NCI-H82 treated with DMSO at 0.1 percent for 48 hours (cell line): ENCODE data around the gene NCKAP5L.
"Not testable (repeated sequence)": the region's sequence is repeated elsewhere in the genome, so short reads cannot be mapped to it uniquely, and the experiment has no call there.

Source experiments
- DNase-seq: peaks from one replicate; lab custom pipeline; 2025; ENCODE audit not compliant: unreplicated experiment; lab: John Stamatoyannopoulos, UW

Gene NCKAP5L

DNA sequence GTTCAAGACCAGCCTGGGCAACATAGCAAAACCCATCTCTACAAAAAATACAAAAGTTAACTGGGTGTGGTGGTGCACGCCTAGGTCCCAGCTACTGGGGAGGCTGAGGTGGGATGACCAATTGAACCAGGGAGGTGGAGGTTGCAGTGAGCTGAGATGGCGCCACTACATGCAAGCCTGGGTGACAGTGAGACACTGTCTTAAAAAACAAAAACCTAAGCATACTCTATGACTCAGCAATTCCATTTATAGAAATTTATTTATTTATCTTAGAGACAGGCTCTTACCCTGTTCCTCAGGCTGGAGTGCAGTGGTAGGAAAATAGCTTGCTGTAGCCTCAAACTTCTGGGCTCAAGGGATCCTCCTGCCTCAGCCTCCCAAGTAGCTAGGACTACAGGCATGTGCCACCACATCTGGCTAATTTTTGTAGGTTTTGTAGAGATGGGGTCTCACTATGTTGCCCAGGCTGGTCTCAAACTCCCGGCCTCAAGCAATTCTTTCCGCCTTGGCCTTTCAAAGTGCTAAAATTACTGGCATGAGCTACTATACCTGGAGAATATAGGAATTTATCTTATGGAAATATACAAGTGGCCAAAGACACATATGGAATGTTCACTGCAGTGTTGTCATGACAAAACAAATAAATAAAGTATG, 43.3 kb downstream of the NCKAP5L start:
- DNase-seq = no peak

DNA sequence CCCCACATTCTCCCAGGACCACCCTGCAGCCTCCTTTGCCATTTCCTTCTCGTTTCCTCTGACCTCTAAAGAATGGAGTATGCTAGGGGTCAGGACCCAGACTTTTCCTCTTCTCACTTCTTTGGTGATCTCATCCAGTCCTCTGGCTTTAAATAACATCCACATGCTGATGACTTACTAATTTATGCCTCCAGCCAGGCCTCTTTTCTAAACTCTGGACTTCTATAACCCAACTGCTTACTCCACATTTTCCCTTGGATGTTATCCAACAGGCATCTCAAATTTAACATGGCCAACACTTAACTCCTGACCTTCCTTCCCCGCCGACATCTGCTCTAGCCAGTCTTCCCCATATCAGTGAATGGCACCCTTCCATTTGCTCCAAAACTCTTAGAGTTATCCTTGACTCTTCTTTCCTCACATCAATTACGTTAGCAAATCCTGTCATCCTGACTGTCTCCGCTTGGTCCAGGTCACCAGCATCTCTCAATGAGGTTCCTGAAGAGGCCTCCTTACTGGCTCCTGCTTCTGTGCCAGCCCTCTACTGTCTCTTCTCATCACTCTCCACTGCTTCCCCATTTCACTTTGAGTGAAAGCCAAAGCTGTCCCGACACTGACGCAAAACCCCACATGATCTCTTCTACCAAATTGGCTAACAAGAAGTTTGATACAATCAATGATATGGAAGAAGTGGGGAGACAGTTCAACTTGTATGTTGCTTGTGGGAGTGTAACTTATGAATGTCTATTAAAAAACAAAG, 44.1 kb downstream of the NCKAP5L start:
- DNase-seq = no peak

DNA sequence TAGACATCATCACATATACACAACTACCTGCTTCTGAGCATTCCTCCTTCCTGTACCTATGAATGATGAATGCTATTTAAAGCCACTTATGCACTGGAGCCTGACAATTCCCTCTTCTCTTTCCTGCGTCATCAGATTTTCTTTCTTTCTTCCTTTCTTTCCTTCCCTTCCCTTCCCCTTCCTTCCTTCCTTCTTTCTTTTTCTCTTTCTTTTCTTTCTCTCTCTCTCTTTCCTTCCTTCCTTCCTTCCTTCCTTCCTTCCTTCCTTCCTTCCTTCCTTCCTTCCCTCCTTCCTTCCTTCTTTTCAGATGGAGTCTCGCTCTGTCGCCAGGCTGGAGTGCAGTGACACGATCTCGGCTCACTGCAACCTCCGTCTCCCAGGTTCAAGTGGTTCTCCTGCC, 47.3 kb downstream of the NCKAP5L start:
- DNase-seq = not testable (repeated sequence)

DNA sequence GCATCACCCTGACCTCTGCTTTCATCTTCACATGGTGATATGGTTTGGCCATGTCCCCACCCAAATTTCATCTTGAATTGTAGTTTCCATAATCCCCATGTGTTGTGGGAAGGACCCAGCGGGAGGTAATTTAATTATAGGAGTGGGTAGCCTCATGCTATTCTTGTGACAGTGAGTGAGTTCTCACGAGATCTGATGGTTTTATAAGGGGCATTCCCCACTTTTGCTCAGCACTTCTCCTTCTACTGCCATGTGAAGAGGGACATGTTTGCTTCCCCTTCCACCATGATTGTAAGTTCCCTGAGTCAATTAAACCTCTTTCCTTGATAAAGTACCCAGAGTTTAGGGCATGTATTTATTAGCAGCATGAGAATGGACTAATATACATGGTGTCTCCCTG, 48.6 kb downstream of the NCKAP5L start:
- no peak for DNase-seq

DNA sequence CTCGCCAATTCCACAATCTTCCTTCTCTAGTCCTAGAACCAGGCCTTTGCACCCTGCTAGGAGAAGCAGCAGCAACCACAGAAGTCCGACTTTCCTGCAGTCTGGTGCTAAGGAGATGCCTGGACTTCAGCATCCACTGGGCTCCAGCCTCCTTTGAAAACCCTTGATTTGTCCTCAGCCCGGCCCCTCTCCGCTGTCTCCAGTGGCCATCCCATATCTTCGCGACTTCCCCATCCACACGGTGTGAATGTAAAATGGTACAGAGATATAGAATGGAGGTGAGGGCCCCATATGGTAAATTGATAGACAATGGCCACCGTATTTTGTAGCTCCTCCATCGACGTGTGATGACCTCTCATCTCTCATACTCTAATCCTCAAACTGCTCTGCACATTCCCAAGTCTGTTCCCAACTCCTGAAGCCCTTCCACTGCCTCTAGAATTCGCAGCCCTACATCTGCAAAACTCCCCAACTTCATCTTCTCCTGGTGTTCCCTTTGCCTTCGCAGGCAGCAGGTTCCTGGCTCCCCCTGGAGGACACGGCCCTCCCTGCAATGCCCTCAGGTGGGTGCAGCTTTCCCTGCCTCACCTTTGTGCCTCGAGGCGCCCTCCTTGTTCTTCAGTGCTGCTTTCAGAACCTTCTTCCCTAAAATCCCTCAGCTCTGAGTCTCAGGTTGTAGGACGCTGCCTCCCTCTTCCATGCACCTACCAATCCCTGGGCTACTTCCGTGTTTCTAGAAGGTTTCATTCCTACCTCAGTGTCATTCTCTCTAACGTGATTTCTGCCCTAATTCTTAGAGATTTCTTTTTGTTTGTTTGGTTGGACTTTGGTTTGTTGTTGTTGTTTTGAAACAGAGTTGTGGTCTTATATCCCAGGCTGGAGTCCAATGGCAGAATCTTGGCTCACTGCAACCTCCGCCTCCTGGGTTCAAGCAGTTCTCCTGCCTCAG, 50.1 kb downstream of the NCKAP5L start:
- DNase-seq = no peak

DNA sequence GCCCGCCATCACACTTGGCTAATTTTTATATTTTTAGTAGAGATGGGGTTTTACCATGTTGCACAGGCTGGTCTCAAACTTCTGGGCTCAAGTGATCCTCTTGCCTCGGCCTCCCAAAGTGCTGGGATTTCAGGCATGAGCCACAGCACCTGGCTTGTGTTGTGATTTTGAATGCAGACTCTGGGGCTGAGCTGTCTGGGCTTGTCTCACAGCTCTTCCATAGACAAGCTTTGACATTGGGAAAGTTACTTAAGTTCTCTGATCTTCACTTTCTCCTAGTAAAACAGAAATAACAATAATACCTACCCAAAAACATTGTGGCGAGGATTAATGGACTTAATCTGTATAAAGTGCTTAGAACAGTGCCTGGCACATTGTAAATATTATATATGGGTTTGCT, 50.9 kb downstream of the NCKAP5L start:
- no peak for DNase-seq

DNA sequence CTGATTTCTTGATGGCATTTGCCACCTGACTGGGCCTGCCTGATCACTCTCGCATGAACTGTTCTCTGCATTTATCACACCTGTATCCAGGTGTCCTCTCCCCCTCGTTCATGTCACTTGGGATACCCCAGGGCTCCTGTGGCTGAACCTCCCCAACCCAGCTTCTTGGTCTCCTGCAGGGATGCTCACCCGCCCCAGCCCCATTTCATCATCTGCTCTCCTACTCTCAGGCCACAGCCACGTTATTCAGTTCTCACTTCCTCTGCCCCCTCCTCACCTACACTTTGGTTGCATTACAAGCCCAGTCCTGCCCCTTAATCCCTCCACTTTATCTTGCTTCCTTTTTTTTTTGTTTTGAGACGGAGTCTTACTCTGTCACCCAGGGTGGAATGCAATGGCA, 51.4 kb downstream of the NCKAP5L start:
- DNase-seq = no peak

DNA sequence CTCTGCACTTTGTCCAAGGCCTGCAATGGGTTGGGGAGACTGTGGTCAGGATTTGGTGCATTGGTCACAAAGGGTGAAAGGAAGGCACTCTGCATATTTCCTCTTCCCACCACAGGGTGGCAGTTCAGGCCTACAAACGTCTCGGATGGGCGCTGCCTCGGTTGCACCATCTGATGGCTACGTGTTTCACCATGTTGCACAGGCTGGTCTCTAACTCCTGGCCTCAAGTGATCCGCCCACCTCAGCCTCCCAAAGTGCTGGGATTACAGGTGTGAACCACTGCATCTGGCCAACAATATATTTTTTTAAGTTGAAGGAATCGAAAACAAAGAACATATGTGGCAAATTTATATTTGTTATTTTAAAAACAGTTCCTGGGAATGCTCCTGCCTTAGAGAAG, 51.8 kb downstream of the NCKAP5L start:
- peak; percentile 39 for DNase-seq

DNA sequence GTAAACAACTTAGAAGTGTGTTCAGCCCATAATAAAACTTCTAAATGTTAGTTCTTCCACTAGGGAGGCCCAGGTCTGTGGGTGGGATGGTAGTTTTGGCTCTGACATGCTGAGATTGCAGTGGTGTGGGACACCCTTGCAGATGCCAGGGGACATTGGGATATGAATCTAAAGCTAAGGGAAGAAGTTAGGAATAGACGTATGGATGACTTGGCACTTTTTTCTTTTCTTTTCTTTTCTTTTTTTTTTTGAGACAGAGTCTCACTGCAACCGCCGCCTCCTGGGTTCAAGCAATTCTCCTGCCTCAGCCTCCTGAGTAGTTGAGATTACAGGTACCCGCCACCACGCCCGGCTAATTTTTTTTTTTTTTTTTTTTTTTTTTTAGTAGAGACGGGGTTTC, 55.1 kb downstream of the NCKAP5L start:
- not testable (repeated sequence) for DNase-seq

DNA sequence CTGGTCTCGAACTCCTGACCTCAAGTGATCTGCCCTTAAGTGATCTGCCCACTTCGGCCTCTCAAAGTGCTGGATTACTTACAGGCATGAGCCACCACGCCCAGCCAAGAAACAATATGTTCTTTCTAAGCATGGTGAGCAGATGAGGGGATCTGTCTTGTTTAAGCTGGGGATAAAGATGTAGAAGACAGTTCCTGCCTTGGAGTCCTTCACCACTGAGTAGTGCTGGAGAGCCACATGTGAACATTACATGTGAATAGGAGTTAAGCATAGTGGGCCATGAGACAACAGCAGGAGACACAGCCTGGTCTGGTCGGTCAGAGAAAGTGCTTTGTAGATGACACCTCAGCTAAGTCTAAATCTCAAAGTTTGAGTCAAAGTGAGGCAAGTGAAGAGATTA, 60.9 kb downstream of the NCKAP5L start:
- no peak for DNase-seq

DNA sequence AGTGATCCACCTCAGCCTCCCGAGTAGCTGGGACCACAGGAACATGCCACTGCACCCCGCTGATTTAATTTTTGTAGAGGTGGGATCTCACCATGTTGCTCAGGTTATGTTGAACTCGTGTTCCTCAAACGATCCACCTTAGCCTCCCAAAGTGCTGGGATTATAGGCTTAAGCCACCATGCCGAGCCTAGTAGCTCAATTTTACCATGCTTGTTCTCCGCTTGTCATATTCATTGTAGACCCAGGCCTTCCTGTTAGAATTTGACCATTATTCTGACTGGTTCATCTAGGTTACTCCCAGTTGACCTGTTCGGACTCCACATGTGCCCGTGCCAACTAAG, 62.1 kb downstream of the NCKAP5L start:
- DNase-seq = no peak

DNA sequence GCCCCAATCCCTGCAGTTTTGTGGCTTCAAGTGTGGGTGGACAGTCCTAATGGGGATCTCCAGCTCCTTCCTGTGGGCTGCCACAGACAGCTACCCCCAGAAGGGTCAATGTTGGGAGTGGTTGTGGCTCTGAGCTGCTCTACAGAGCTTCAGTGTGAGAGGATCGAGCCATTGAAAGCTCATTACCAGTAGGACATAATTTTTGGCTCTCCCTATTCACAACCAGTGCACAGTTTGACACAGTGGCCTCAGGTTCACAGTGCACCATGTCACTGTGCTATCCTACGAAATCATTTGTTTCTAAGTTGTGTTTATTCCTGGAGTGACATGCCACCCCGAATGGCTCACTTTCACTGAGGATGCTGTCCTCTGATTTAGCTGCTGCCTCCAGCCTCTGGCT, 64.1 kb downstream of the NCKAP5L start:
- no peak for DNase-seq

DNA sequence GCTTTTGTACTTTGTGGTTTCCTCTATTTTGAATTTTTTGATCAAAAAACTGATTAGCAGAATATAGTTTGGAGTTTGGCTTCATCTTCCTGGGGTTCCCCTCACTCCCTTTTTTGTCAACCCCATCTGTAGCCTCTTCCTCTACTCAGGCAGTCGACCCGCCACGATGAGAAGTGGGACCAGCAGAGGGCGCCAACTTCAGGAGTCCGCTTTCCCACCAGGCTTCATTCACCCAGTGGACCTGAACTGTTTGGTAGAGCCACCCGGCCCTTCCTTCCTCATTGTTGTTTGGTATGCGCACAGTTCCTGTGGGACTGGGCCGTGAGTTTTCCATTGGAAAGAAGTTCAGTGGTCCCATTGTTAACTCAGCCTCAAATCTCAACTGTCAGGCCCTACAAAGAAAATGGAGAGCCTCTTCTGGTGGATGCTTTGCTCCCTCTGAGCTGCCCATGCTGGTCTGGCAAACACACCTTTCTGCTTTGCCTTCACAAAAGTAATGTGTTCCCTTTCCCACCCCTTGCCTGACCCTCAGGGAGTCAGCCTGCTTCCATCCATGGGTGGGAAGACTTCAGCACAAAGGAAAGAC, 65.1 kb downstream of the NCKAP5L start:
- no peak for DNase-seq

DNA sequence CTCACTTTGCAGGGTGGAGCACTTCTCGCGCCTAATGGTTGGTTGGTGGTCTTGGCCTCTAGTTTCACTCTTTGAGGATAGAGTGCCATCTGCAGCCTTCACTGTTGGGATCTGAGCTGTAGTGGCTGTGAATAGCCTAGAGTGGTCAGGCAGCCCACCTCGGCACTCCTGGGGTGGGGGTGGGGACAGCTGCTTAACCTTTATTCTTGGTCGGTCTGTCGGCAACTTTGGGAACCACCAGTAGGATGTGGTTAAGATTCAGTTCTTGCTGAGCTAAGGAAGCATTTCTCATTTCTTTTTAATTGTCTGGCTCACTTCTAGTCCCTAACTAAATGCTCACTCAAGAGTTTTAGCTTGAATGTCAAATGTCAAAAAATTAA, 65.8 kb downstream of the NCKAP5L start:
- no peak for DNase-seq

DNA sequence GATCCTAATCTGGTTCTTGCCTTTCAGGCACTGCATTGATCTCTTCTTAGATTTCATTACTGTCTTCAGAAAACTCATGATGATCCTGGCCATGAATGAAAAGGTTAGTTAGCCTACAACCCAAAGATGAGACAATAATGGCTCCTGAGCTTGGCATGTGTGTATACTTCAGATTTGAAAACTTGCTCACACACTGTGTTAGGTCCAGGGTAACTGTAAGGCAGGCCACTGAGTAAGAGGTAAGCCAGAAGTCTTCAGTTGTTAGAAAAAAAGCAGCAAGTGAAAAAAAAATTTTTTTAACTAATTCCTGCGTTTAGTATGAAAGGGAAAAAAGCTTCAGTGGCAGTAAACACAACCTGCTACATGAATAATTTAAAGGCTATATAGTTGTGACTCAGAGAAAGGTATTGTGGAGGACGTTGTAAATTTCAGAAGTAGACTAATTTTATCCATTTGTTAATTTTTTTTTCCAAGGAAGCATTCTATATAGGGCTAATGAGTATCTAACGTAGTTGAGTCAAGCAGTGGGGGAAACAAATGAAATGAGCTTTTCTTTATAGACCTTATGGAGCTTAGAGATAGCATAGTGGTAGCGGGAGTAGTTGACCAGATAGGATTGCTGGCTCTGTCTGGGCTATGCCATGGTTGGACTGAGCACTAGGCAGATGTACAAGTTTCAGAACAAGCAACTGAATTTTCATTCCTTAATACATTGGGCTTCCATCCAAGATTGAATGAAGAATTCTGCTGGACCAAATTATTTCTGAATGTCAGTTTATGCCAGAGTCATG, 66.3 kb downstream of the NCKAP5L start:
- no peak for DNase-seq

DNA sequence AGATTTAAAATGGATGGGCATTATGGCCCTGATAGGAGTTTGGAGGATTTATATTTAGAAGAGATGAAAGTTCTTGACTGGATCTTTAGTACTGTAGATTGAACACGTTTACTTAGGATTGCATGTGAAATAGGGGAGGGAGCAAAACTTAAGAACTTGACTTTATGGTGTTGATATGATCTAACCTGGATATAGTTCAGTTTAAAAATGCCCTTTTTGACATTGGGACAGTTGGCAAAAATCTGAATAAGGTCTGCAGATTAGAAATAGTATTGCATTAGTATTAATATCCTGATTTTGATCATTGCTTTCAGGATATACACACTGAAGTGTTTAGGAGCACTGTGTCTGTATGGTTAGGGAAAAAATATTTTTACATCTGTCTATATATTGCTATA, 77.2 kb downstream of the NCKAP5L start:
- DNase-seq = no peak

DNA sequence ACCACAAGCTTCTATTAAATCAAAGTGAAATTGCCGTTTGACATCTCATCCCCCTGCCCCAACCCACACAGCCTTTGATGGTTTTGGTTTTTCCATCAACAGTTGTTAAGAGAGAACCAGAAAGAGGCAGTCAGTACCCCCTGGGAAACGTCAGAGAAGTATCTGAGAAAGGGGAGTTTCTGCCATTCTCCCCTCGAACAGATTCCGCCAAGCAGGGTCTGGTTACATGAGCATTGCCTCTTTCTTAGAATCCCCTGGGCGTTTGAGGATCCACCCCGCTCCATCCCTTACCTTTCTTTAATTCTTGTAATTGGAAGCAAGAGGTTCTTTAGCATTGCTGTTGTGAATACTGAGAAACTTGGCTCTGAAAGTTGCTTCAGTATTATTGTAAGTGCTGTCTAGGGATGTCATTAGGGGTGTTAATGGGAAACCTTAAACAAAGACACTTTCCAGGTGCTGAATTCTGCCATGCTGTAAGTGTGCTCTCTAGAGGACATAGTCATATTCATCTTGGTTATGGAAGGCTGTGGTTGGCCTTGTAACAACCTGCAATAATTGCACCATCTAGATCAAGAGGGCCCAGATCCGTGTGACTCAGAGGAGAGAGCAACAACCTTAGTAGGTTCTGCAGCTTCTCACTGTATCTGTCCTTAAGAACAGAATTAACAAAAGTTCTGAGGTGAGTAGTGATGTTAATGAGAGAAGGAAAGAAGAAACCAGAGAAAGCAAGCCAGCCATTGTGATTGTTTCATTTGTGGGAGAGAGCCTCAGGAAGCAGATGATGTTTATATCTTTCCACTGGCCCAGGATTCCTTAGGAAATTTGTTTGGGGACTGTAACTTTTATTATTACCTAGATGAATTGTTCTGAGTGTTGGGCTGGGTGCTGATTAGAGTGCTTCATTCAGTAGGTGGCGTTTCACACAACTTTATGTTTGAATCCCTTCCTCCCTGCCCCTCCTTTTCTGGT, 77.9 kb downstream of the NCKAP5L start:
- DNase-seq = no peak

DNA sequence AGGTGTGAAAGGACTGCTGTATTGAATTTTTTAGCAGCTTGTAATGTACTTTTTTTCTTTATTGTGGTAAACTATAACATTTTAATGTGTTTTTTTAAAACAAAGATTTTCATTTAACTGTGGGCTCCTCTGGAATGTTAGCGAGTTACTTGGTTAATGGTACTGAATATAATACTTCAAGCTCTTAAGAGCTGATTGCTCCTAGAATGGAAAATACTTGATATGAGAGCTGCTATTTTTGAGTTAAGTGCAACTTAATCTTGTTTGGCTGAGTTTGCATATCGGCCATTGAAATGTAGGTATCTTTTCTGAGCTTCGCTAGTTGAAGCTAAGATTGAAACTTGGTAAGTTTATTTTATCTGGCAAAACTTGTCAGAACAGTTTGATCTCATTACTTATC, 79.4 kb downstream of the NCKAP5L start:
- no peak for DNase-seq

DNA sequence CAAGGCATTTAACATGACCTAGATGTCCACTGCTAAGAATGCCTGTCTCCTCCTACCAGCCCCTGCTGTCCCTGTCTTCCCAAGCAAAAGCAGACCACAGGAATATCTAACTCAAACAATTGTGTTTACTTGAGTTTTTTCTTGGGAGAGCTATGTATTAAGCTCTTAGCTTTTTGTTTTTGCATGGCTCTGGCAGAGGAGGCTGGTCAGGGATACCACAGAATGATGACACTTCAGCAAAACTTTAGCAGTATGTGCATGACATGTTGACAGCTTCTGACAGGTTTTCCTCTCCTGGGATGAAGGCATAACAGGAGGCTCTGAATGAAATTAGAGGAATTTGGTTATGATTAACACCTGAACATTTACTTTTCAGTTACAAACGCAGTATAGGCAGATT, 79.9 kb downstream of the NCKAP5L start:
- no peak for DNase-seq
